Colonic mucosa (tissue), 4 donors: ENCODE data around the gene FUBP3. TPM values are rescaled to one million over a fixed set of nuclear protein-coding genes. Genes with fewer than 3 reads are reported as not detected.

Source experiments
- DNase-seq: peaks from one replicate; pipeline ENCODE4 v3.0.0-alpha.2; 2020
- H3K27ac ChIP-seq: fragments of 200-600 bp; one replicate; pipeline ENCODE4 v1.8.0; 2021
- H3K27me3 ChIP-seq: fragments of 200-600 bp; one replicate; pipeline ENCODE4 v1.8.0; 2021
- H3K36me3 ChIP-seq: fragments of 200-600 bp; one replicate; pipeline ENCODE4 v1.8.0; 2021
- H3K4me1 ChIP-seq: fragments of 200-600 bp; one replicate; pipeline ENCODE4 v1.8.0; 2021; ENCODE audit warnings: mild to moderate bottlenecking
- H3K4me3 ChIP-seq: fragments of 200-600 bp; one replicate; pipeline ENCODE4 v1.8.0; 2021
- H3K9ac ChIP-seq, 2 donors: one replicate each; pipeline ENCODE4 v1.7.0; 2013; ENCODE audit warnings: control low read depth in 2 of 2, low read depth in 2 of 2, low read length in 2 of 2
- H3K9me3 ChIP-seq: fragments of 200-600 bp; one replicate; pipeline ENCODE4 v1.8.0; 2021
- CTCF ChIP-seq: fragments of 200-600 bp; IDR thresholded peaks from one replicate; pipeline ENCODE4 v1.8.0; 2022; ENCODE audit warnings: antibody characterized with exemption, mild to moderate bottlenecking
- intact Hi-C: fragments of 100-400 bp; cut with DNase I; formaldehyde crosslinking; loops from one replicate; pipeline ENCODE4 v1.14.1; 2022
- total RNA-seq, 2 donors: library from RNA; stranded (reverse); fragmentation: NEBNext Ultra II Directional in 1 of 2; extraction: Animal tissue kit (Norgen Biotek cat#: 25700) in 1 of 2; gene quantifications; one replicate each; pipeline ENCODE4 v1.2.1, GENCODE V29; 2021
- donor health status: healthy.
- donor health status: DM: no; HTN: no; CAD: no.
- donor health status: DM: no; HTN: no; CAD: no.

The FUBP3 gene
- total RNA-seq, 2 donors from 2014 or later, result 44.7 to 50.0 TPM

- H3K36me3 ChIP-seq, result peaks cover 10% of the 10 kb centered on the region
- H3K4me1 ChIP-seq, result no peaks in the 10 kb centered on the region
- intact Hi-C loops, result no loop called here
- no peak for DNase-seq
- no peak overlapping the region for H3K4me3 ChIP-seq
- H3K27ac ChIP-seq, result no peak overlapping the region
- no peaks in the 10 kb centered on the region for H3K9me3 ChIP-seq
- no peaks in the 10 kb centered on the region for H3K27me3 ChIP-seq
- TF ChIP-seq CTCF, result no peak
- H3K9ac ChIP-seq, result no peak overlapping the region
Observed at GRCh38 chr9:130629443-130630070, 50.2 kb downstream of the FUBP3 start.

GRCh38 chr9:130630071-130630450 lies 50.7 kb downstream of the FUBP3 start:
- Histone ChIP-seq H3K27me3 (no peaks in the 10 kb centered on the region), H3K9me3 (no peaks in the 10 kb centered on the region), H3K9ac (no peak overlapping the region), H3K4me1 (no peaks in the 10 kb centered on the region), H3K4me3 (no peak overlapping the region), H3K36me3 (peaks cover 10% of the 10 kb centered on the region), H3K27ac (no peak overlapping the region)
- intact Hi-C loops, result no loop called here
- no peak for TF ChIP-seq CTCF
- no peak for DNase-seq

GRCh38 chr9:130630506-130631330 lies 51.3 kb downstream of the FUBP3 start:
- no peaks in the 10 kb centered on the region for H3K4me1 ChIP-seq
- no peak for DNase-seq
- no peaks in the 10 kb centered on the region for H3K27me3 ChIP-seq
- intact Hi-C loops, result no loop called here
- H3K36me3 ChIP-seq, result peaks cover 6% of the 10 kb centered on the region
- no peak overlapping the region for H3K27ac ChIP-seq
- no peak overlapping the region for H3K4me3 ChIP-seq
- TF ChIP-seq CTCF, result no peak
- no peak overlapping the region for H3K9ac ChIP-seq
- H3K9me3 ChIP-seq, result no peaks in the 10 kb centered on the region

GRCh38 chr9:130631331-130632080 lies 52.1 kb downstream of the FUBP3 start:
- DNase-seq, result no peak
- no peak for TF ChIP-seq CTCF
- no peaks in the 10 kb centered on the region for H3K4me1 ChIP-seq
- H3K27ac ChIP-seq, result no peak overlapping the region
- intact Hi-C loops, result no loop called here
- H3K9ac ChIP-seq, result no peak overlapping the region
- H3K9me3 ChIP-seq, result no peaks in the 10 kb centered on the region
- H3K36me3 ChIP-seq, result peaks cover 6% of the 10 kb centered on the region
- H3K4me3 ChIP-seq, result no peak overlapping the region
- H3K27me3 ChIP-seq, result no peaks in the 10 kb centered on the region

- H3K4me3 ChIP-seq, result no peak overlapping the region
- intact Hi-C loops, result no loop called here
- H3K9me3 ChIP-seq, result no peaks in the 10 kb centered on the region
- H3K36me3 ChIP-seq, result peaks cover 6% of the 10 kb centered on the region
- no peak overlapping the region for H3K27ac ChIP-seq
- no peak for TF ChIP-seq CTCF
- H3K9ac ChIP-seq, result no peak overlapping the region
- no peak for DNase-seq
- no peaks in the 10 kb centered on the region for H3K27me3 ChIP-seq
- no peaks in the 10 kb centered on the region for H3K4me1 ChIP-seq
Observed at GRCh38 chr9:130632081-130632710, 52.8 kb downstream of the FUBP3 start.
